ENCODE measurements around the gene ZSWIM9.
"Not testable (repeated sequence)": the region's sequence is repeated elsewhere in the genome, so short reads cannot be mapped to it uniquely, and the experiment has no call there.

The ZSWIM9 gene

GRCh38 chr19:48218997-48219396 lies 48.5 kb downstream of the ZSWIM9 start:
- DNase-seq (ENCODE audit: low spot score): no peak

GRCh38 chr19:48220784-48221183 lies 50.3 kb downstream of the ZSWIM9 start:
- DNase-seq (ENCODE audit: low spot score): not testable (repeated sequence)

DNA sequence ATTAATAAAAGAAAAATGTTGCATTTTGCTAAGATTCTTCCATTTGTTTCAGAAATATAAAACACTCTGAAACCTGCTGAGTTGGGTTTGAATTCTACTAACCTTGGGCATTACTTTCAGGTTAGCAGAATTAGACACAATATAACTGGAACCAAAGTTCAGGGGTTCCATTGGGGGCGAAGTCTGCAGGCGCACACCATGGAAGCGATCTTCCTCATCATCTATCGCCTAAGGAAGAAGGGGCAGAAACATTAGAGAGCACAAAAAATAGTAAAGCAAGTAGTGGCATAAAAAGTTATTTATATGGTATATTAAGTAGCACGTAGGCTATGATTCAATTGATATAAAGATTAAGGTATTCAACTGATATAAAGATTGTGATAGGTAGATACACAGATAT lies 51.1 kb downstream of the ZSWIM9 start:
- DNase-seq (ENCODE audit: low spot score): no peak

DNA sequence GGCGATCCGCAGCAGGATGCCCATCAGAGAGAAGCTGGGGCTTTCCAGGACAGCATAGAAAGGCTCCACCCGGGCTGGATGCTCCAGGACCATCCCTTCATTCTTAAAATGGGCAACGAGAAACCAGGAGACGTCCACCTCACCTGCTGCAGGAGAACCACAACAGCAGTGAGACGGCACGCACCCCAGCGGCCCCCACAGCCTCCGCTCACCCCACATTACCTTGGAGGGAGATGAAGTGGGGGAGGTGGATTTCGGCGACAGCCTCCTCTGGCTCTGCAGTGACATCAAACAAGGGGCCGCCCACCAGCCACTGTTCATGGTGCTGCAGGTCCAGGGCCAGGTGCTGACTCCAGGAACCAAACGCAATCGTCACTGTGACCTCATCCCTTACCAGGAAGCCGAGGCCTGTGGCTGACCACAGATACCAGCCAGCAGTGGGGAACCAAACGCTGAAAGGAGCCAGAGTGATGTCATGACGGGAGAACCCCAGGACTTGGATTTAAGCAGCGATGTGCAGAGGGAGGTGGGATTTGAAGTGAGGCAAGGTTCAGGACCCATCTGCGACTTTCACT lies 60.2 kb downstream of the ZSWIM9 start:
- DNase-seq (ENCODE audit: low spot score): peak; percentile 12

GRCh38 chr19:48237057-48237456 lies 66.6 kb downstream of the ZSWIM9 start:
- no peak for DNase-seq (ENCODE audit: low spot score)

- no peak for DNase-seq (ENCODE audit: low spot score)
Measured at GRCh38 chr19:48239120-48239519, 68.6 kb downstream of the ZSWIM9 start.

GRCh38 chr19:48239582-48240141 lies 69.2 kb downstream of the ZSWIM9 start:
- DNase-seq (ENCODE audit: low spot score): no peak

DNA sequence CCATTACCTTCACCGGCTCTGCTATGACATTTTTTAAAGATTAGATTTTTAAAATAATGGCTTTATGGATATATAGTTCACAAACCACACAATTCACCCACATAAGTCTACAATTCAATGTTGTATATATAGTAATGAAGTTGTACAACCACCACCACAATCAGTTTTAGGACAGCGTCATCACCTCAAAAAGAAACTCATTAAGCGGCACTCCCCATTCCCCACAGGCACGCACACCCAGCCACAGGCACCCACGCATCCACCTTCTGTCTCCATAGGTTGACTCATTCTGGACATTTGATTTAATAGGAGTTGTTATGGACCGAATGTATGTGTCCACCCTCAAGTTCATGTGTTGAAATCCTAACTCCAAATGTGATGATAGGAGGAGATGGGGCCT lies 71.3 kb downstream of the ZSWIM9 start:
- not testable (repeated sequence) for DNase-seq (ENCODE audit: low spot score)

DNA sequence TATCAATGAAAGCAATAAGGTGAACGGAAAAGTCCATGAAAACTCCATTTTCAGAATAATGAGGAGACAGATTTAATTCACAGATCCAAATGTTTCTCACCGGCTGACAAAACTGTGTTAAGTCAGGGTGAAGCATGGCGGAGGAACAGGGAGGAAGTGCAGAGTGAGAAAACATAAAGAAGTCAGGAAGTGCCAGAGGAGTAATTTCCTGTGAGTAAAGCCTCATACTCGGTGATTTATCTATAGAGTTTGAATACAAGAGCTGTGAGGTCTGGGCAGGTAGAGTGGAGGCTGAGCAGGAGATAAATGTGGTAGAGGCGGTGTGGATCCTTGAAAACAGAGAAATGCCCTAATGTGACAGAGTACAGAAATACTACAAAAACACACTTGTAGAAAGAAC lies 73.8 kb downstream of the ZSWIM9 start:
- DNase-seq (ENCODE audit: low spot score): peak; percentile 59

GRCh38 chr19:48246101-48246500 lies 75.6 kb downstream of the ZSWIM9 start:
- DNase-seq (ENCODE audit: low spot score): no peak

DNA sequence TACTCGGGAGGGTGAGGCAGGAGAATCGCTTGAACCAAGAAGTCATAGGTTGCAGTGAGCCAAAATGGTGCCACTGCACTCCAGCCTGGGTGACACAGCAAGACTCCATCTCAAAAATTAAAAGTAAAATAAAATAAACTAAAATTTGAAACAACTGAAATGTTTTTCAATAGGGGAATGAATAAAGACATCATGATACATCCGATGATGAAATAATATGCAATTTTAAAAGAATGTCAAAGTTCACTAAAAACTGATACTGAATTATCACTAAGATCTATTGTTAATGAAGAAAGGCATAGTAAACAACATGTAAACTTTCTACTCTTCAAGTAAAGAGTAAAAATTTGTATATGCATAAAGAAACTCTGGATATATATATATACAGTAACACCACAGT lies 76.7 kb downstream of the ZSWIM9 start:
- no peak for DNase-seq (ENCODE audit: low spot score)

Data from CD4-positive, alpha-beta T cell treated with Interleukin-15 for 4 hours (primary cell).